ENCODE data around the gene MOGAT3. TPM values are rescaled to one million over a fixed set of nuclear protein-coding genes. Genes with fewer than 3 reads are reported as not detected.
A peak's percentile ranks its signal among the peaks of the same experiment; 100 is the strongest.

MOGAT3 gene
- total RNA-seq, 2 donors from 2014 or later = not detected

- H3K4me1 ChIP-seq (ENCODE audit: control insufficient read depth in 1 of 2, low read depth in 2 of 2) = peaks cover 18 to 37% of the 10 kb centered on the region in 2 donors
- no peak for DNase-seq (ENCODE audit: low spot score)
- no peaks in the 10 kb centered on the region for H3K9me3 ChIP-seq
- H3K27me3 ChIP-seq (replicated peaks; ENCODE audit: insufficient read depth) = peaks cover 58% of the 10 kb centered on the region
- peak overlapping the region; percentile 40 for H3K4me3 ChIP-seq
- no peaks in the 10 kb centered on the region for H3K36me3 ChIP-seq
- ATAC-seq (ENCODE audit: insufficient number of reproducible peaks, low FRiP score, low read depth) = no peak
- peak overlapping the region in 1 of 2 donors; percentile 22 for H3K27ac ChIP-seq
- TF ChIP-seq CTCF (IDR thresholded peaks at IDR 0.05) = no peak
Observed at GRCh38 chr7:101172854-101173751, 27.7 kb downstream of the MOGAT3 start.

- H3K36me3 ChIP-seq = no peaks in the 10 kb centered on the region
- H3K27me3 ChIP-seq (replicated peaks; ENCODE audit: insufficient read depth) = peaks cover 60% of the 10 kb centered on the region
- peaks cover 18 to 37% of the 10 kb centered on the region in 2 donors for H3K4me1 ChIP-seq (ENCODE audit: control insufficient read depth in 1 of 2, low read depth in 2 of 2)
- H3K9me3 ChIP-seq = no peaks in the 10 kb centered on the region
- no peak for DNase-seq (ENCODE audit: low spot score)
- no peak for ATAC-seq (ENCODE audit: insufficient number of reproducible peaks, low FRiP score, low read depth)
- no peak for TF ChIP-seq CTCF (IDR thresholded peaks at IDR 0.05)
- peak overlapping the region in 1 of 2 donors; percentile 22 for H3K27ac ChIP-seq
- no peak overlapping the region for H3K4me3 ChIP-seq
Observed at GRCh38 chr7:101172005-101172853, 28.6 kb downstream of the MOGAT3 start.

- TF ChIP-seq CTCF (IDR thresholded peaks at IDR 0.05) = no peak
- Histone ChIP-seq H3K4me3 (no peak overlapping the region), H3K36me3 (no peaks in the 10 kb centered on the region), H3K27me3 (replicated peaks; ENCODE audit: insufficient read depth) (peaks cover 53% of the 10 kb centered on the region), H3K27ac (no peak overlapping the region), H3K9me3 (no peaks in the 10 kb centered on the region), H3K4me1 (ENCODE audit: control insufficient read depth in 1 of 2, low read depth in 2 of 2) (peaks cover 18 to 37% of the 10 kb centered on the region in 2 donors)
- no peak for DNase-seq (ENCODE audit: low spot score)
- no peak for ATAC-seq (ENCODE audit: insufficient number of reproducible peaks, low FRiP score, low read depth)
Observed at GRCh38 chr7:101171442-101171837, 29.4 kb downstream of the MOGAT3 start.

GRCh38 chr7:101170617-101171441, 30.0 kb downstream of the MOGAT3 start:
- TF ChIP-seq CTCF (IDR thresholded peaks at IDR 0.05) = no peak
- Histone ChIP-seq H3K4me3 (no peak overlapping the region), H3K4me1 (ENCODE audit: control insufficient read depth in 1 of 2, low read depth in 2 of 2) (peaks cover 19 to 39% of the 10 kb centered on the region in 2 donors), H3K27ac (no peak overlapping the region), H3K27me3 (replicated peaks; ENCODE audit: insufficient read depth) (peaks cover 52% of the 10 kb centered on the region), H3K9me3 (no peaks in the 10 kb centered on the region), H3K36me3 (no peaks in the 10 kb centered on the region)
- ATAC-seq (ENCODE audit: insufficient number of reproducible peaks, low FRiP score, low read depth) (no peak), DNase-seq (ENCODE audit: low spot score) (no peak)
